ENCODE results near the gene PWWP2A.

Gene PWWP2A

GRCh38 chr5:160133918-160134304 lies 14.7 kb upstream of the PWWP2A start:
- Histone ChIP-seq H2AFZ (ENCODE audit: low read depth, low read length) (no peak overlapping the region), H3K36me3 (ENCODE audit: insufficient read depth, low read length) (no peaks in the 10 kb centered on the region), H3K79me2 (ENCODE audit: insufficient read depth, low read length) (no peaks in the 10 kb centered on the region), H4K20me1 (ENCODE audit: insufficient read depth, low read length) (no peaks in the 10 kb centered on the region), H3K27me3 (ENCODE audit: insufficient read depth, low read length, poor library complexity) (no peaks in the 10 kb centered on the region), H3K4me3 (ENCODE audit: low read depth in 1 of 2, low read length in 2 of 2) (no peak overlapping the region), H3K27ac (ENCODE audit: low read length) (no peak overlapping the region), H3K9me3 (ENCODE audit: insufficient read depth, low read length, severe bottlenecking) (no peaks in the 10 kb centered on the region), H3K9ac (ENCODE audit: low read depth, low read length) (no peak overlapping the region), H3K4me1 (ENCODE audit: insufficient read depth, low read length) (no peaks in the 10 kb centered on the region), H3K4me2 (ENCODE audit: insufficient read depth, low read length) (no peak overlapping the region)
- ATAC-seq (ENCODE audit: insufficient read depth, low read depth) (no peak), DNase-seq (no peak)
- TF ChIP-seq CTCF (IDR thresholded peaks at IDR 0.05; ENCODE audit: borderline replicate concordance, extremely low read depth, low read length, poor library complexity, severe bottlenecking) (no peak), EZH2 (IDR thresholded peaks at IDR 0.05; ENCODE audit: borderline replicate concordance, low read depth, low read length, severe bottlenecking) (no peak)

- TF ChIP-seq CTCF (IDR thresholded peaks at IDR 0.05; ENCODE audit: borderline replicate concordance, extremely low read depth, low read length, poor library complexity, severe bottlenecking), result no peak
- TF ChIP-seq EZH2 (IDR thresholded peaks at IDR 0.05; ENCODE audit: borderline replicate concordance, low read depth, low read length, severe bottlenecking), result no peak
- Histone ChIP-seq H3K4me3 (ENCODE audit: low read depth in 1 of 2, low read length in 2 of 2) (no peak overlapping the region), H3K9ac (ENCODE audit: low read depth, low read length) (no peak overlapping the region)
Observed at GRCh38 chr5:160133071-160133917, 14.0 kb upstream of the PWWP2A start.

GRCh38 chr5:160129841-160130240 lies 10.6 kb upstream of the PWWP2A start:
- Histone ChIP-seq H3K9ac (ENCODE audit: low read depth, low read length) (no peak overlapping the region), H4K20me1 (ENCODE audit: insufficient read depth, low read length) (no peaks in the 10 kb centered on the region), H3K4me3 (ENCODE audit: low read depth in 1 of 2, low read length in 2 of 2) (no peak overlapping the region), H3K9me3 (ENCODE audit: insufficient read depth, low read length, severe bottlenecking) (no peaks in the 10 kb centered on the region), H3K27me3 (ENCODE audit: insufficient read depth, low read length, poor library complexity) (no peaks in the 10 kb centered on the region), H3K36me3 (ENCODE audit: insufficient read depth, low read length) (no peaks in the 10 kb centered on the region), H3K27ac (ENCODE audit: low read length) (no peak overlapping the region), H3K4me2 (ENCODE audit: insufficient read depth, low read length) (no peak overlapping the region), H3K4me1 (ENCODE audit: insufficient read depth, low read length) (no peaks in the 10 kb centered on the region), H2AFZ (ENCODE audit: low read depth, low read length) (no peak overlapping the region), H3K79me2 (ENCODE audit: insufficient read depth, low read length) (no peaks in the 10 kb centered on the region)
- no peak for DNase-seq
- no peak for ATAC-seq (ENCODE audit: insufficient read depth, low read depth)
- TF ChIP-seq EZH2 (IDR thresholded peaks at IDR 0.05; ENCODE audit: borderline replicate concordance, low read depth, low read length, severe bottlenecking) (no peak), CTCF (IDR thresholded peaks at IDR 0.05; ENCODE audit: borderline replicate concordance, extremely low read depth, low read length, poor library complexity, severe bottlenecking) (no peak)

More at GRCh38 chr5:160133071-160133917, 14.0 kb upstream of the PWWP2A start:
- no peaks in the 10 kb centered on the region for H3K27me3 ChIP-seq (ENCODE audit: insufficient read depth, low read length, poor library complexity)
- H3K36me3 ChIP-seq (ENCODE audit: insufficient read depth, low read length), result no peaks in the 10 kb centered on the region
- no peaks in the 10 kb centered on the region for H3K9me3 ChIP-seq (ENCODE audit: insufficient read depth, low read length, severe bottlenecking)
- no peak overlapping the region for H2AFZ ChIP-seq (ENCODE audit: low read depth, low read length)
- DNase-seq (no peak), ATAC-seq (ENCODE audit: insufficient read depth, low read depth) (no peak)
- no peak overlapping the region for H3K4me2 ChIP-seq (ENCODE audit: insufficient read depth, low read length)
- H3K27ac ChIP-seq (ENCODE audit: low read length), result no peak overlapping the region
- no peaks in the 10 kb centered on the region for H4K20me1 ChIP-seq (ENCODE audit: insufficient read depth, low read length)
- H3K4me1 ChIP-seq (ENCODE audit: insufficient read depth, low read length), result no peaks in the 10 kb centered on the region
- H3K79me2 ChIP-seq (ENCODE audit: insufficient read depth, low read length), result no peaks in the 10 kb centered on the region
